NCI-H2227 (cell line): ENCODE results near the gene BHLHA15.

Source experiments
- DNase-seq: peaks from one replicate; lab custom pipeline; 2025; ENCODE audit not compliant: unreplicated experiment; lab: John Stamatoyannopoulos, UW

The BHLHA15 gene

GRCh38 chr7:98211221-98211675, at the start of gene BHLHA15:
BHLHA15 (plus strand) TSS chr7:98211439; CDS start chr7:98212310, 871 bp downstream.
- peak; percentile 68 for DNase-seq

GRCh38 chr7:98162758-98163157, 48.5 kb upstream of the BHLHA15 start:
- DNase-seq, result no peak

GRCh38 chr7:98163269-98163668, 48.0 kb upstream of the BHLHA15 start:
- DNase-seq, result no peak

GRCh38 chr7:98163704-98164494, 47.3 kb upstream of the BHLHA15 start:
- DNase-seq, result peak; percentile 61

GRCh38 chr7:98165827-98166667, 45.2 kb upstream of the BHLHA15 start:
- DNase-seq, result peak; percentile 63

- DNase-seq, result no peak
Observed at GRCh38 chr7:98166668-98166970, 44.6 kb upstream of the BHLHA15 start.

- DNase-seq, result no peak
Observed at GRCh38 chr7:98167653-98168052, 43.6 kb upstream of the BHLHA15 start.

- peak; percentile 74 for DNase-seq
Observed at GRCh38 chr7:98168181-98168903, 42.9 kb upstream of the BHLHA15 start.

- DNase-seq, result no peak
Observed at GRCh38 chr7:98168904-98169621, 42.2 kb upstream of the BHLHA15 start.

- no peak for DNase-seq
Observed at GRCh38 chr7:98170966-98171365, 40.3 kb upstream of the BHLHA15 start.

- no peak for DNase-seq
Observed at GRCh38 chr7:98171449-98171848, 39.8 kb upstream of the BHLHA15 start.

- DNase-seq, result no peak
Observed at GRCh38 chr7:98174334-98175259, 36.6 kb upstream of the BHLHA15 start.

GRCh38 chr7:98175260-98175940, 35.8 kb upstream of the BHLHA15 start:
- DNase-seq, result no peak

GRCh38 chr7:98177553-98177952, 33.7 kb upstream of the BHLHA15 start:
- DNase-seq, result no peak

GRCh38 chr7:98178321-98178720, 32.9 kb upstream of the BHLHA15 start:
- no peak for DNase-seq

- no peak for DNase-seq
Observed at GRCh38 chr7:98178762-98179490, 32.3 kb upstream of the BHLHA15 start.

- no peak for DNase-seq
Observed at GRCh38 chr7:98180751-98181150, 30.5 kb upstream of the BHLHA15 start.

- DNase-seq, result no peak
Observed at GRCh38 chr7:98185101-98185500, 26.1 kb upstream of the BHLHA15 start.
